ENCODE measurements around the gene CRELD1.
"Not testable (repeated sequence)": the region's sequence is repeated elsewhere in the genome, so short reads cannot be mapped to it uniquely, and the experiment has no call there.

DNA sequence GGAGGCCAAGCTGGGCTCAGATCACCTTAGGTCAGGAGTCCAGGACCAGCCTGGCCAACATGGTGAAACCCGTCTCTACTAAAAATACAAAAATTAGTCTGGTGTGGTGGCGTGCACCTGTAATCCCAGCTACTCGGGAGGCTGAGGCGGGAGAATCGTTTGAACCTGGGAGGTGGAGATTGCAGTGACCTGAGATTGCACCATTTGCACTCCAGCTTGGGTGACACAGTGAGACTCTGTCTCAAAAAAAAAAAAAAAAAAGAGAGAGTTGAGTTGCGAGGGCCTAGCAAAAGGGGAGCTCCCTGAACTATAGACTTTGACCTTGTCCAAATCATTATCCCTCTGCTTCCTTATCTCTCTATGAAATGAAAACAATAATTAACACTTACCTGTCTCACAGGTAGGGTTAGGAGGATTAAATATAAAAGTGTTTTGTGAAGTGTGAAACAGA is 32.6 kb upstream of the CRELD1 start:
- TF ChIP-seq, protein P1, sequence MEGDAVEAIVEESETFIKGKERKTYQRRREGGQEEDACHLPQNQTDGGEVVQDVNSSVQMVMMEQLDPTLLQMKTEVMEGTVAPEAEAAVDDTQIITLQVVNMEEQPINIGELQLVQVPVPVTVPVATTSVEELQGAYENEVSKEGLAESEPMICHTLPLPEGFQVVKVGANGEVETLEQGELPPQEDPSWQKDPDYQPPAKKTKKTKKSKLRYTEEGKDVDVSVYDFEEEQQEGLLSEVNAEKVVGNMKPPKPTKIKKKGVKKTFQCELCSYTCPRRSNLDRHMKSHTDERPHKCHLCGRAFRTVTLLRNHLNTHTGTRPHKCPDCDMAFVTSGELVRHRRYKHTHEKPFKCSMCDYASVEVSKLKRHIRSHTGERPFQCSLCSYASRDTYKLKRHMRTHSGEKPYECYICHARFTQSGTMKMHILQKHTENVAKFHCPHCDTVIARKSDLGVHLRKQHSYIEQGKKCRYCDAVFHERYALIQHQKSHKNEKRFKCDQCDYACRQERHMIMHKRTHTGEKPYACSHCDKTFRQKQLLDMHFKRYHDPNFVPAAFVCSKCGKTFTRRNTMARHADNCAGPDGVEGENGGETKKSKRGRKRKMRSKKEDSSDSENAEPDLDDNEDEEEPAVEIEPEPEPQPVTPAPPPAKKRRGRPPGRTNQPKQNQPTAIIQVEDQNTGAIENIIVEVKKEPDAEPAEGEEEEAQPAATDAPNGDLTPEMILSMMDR (IDR thresholded peaks at IDR 0.05) = not testable (repeated sequence)
- TF ChIP-seq POLR2A (IDR thresholded peaks at IDR 0.05) = not testable (repeated sequence)

Measured in ovary (tissue), 3 donors.